RCC 7860 (cell line): Measurements from ENCODE around the gene RAPGEF5.
"Not testable (repeated sequence)": the region's sequence is repeated elsewhere in the genome, so short reads cannot be mapped to it uniquely, and the experiment has no call there.

Experiments
- DNase-seq: peaks from one replicate; pipeline ENCODE4 v3.0.0-alpha.2; 2015; ENCODE audit warnings: low spot score
- FAIRE-seq: peaks from 2 replicates; lab custom pipeline; 2012; peaks lifted over from hg19 to GRCh38; lab: Jason Lieb, UNC

Gene RAPGEF5

DNA sequence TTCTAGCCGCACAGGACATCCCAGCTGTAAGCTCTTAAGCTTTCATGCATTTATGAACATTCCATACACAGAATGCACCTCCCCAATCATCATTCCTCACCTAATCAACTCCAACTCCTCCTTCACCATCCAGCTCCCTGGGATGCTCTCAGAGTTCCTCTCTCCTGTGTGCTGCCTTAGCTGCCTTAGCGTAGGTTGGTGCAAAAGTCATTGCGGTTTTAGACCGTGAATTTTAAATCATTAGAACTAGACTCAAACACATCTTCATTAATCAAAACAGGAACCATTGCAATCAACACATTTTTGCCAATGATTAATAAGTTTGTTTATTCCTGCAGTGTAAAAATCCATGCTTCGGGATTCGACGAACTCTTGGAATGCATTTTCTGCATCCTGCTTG is 251.4 kb downstream of the RAPGEF5 start:
- FAIRE-seq (no peak), DNase-seq (no peak)

DNA sequence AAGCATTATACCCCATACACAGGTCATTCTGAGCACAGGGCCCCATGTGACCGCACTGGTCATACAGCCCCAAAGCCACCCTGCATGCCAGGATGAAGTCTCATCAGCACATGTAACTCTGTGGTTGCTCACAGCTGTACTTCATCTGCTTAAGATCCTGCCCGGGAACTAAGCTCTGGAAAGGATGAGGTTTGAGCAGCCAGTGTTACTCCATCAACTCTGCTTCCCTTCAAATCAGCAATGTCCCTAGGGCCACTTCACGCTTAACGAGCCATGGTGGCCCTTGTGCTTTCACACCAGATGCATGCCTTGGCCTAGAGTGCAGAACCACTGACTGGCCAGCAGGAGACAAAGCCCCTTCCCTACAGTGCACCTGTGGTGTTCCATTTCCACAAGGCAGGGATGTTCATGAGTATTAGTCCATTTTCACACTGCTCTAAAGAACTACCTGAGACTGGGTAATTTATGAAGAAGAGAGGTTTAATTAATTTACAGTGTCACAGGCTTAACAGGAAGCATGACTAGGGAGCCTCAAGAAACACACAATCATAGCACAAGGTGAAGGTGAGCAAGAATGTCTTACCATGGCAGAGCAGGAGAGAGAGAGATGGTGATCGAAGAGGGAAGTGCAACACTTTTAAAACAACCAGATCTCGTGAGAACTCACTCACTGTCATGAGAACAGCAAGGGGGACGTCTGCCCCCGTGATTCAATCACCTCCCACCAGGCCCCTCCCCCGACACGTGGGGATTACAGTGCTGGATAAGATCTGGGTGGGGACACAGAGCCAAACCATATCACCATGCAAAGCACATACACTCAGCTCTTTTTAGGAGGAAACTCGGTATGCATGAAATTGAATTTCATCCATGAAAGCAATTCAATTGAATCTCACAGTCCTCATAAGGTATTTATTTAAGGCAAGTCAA is 262.3 kb downstream of the RAPGEF5 start:
- FAIRE-seq (no peak), DNase-seq (no peak)

DNA sequence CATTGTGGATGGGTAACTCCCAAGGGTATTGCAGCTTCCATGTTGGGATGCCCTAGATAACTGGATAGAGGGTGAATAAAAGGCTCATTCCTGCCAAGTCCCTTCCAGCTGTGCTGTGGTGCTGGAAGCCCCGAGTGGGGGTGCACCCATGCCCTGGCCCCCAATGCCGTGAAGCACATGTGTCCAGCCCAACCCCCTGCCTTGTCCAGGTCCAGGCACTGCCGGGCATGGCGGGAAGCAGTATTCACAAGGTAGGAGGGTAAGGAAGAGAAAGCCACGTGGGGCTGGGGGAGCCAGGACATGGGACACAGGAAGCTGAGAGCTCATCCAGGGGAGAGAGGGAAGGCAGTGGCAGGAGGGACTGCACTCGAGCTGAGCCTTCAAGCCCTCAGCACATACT is 263.0 kb downstream of the RAPGEF5 start:
- DNase-seq = no peak
- no peak for FAIRE-seq

- FAIRE-seq (no peak), DNase-seq (no peak)
These were observed 264.0 kb downstream of the RAPGEF5 start for GRCh38 chr7:22093001-22093400.

DNA sequence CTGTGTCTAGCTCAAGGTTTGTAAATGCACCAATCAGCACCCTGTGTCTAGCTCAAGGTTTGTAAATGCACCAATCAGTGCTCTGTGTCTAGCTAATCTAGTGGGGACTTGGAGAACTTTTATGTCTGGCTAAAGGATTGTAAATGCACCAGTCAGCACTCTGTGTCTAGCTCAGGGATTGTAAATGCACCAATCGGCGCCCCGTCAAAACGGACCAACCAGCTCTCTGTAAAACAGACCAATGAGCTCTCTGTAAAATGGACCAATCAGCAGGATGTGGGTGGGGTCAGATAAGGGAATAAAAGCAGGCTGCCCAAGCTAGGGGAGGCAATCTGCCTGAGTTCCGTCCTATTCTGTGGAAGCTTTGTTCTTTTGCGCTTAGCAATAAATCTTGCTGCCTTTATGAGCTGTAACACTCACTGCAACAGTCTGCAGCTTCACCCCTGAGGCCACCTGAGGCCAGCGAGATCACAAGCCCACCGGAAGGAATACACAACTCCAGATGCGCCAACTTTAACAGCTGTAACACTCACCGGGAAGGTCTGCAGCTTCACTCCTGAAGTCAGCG is 265.9 kb downstream of the RAPGEF5 start:
- DNase-seq, FAIRE-seq: not testable (repeated sequence)

DNA sequence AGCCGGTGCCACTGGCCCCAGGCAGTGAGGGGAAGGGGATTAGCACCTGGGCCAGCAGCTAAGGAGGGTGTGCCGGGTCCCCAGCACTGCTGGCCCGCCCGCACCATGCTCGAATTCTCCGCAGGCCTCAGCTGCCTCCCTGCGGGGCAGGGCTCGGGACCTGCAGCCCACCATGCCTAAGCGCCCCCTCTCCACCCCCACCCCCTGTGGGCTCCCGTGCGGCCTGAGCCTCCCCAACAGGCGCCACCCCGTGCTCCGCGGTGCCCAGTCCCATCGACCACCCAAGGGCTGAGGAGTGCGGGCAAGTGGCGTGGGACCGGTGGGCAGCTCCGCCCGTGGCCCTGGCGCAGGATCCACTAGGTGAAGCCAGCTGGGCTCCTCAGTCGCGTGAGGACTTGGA is 266.4 kb downstream of the RAPGEF5 start:
- DNase-seq (no peak), FAIRE-seq (no peak)

DNA sequence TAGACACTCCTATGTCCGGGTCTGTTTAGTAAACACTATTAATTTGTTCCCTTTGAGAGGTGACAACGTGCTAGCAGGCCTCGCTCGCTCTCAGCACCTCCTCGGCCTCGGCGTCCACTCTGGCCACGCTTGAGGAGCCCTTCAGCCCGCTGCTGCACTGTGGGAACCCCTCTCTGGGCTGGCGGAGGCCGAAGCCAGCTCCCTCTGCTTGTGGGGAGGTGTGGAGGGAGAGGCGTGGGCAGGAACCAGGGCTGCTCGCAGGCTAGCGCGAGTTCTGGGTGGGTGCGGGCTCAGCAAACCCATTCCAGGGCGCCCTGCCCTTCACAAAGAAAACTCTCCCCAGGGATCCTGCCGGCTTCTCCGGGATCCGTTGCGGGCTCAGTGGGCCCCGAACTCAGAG is 266.8 kb downstream of the RAPGEF5 start:
- no peak for DNase-seq
- no peak for FAIRE-seq

DNA sequence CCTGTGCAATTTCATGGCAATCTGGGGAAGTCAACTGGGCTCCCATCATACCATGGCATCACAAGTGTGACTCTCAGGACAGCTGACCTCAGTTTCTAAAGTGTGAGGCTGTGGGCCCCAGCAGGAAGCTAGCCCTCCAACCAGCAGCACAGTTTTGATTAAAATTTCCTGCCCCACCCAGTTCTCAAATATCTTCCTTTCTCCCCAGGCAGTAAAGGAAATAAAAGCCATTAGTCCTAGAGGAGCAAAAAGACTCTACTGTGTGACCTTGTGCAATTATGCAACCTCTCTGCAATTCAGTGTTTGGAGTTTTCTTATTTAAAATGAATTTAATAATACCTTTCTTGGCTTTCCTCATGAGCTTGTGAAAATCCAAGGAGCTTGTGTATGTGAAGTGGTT is 268.1 kb downstream of the RAPGEF5 start:
- FAIRE-seq (no peak), DNase-seq (no peak)

- no peak for DNase-seq
- no peak for FAIRE-seq
These were observed 269.1 kb downstream of the RAPGEF5 start for GRCh38 chr7:22087861-22088260.

DNA sequence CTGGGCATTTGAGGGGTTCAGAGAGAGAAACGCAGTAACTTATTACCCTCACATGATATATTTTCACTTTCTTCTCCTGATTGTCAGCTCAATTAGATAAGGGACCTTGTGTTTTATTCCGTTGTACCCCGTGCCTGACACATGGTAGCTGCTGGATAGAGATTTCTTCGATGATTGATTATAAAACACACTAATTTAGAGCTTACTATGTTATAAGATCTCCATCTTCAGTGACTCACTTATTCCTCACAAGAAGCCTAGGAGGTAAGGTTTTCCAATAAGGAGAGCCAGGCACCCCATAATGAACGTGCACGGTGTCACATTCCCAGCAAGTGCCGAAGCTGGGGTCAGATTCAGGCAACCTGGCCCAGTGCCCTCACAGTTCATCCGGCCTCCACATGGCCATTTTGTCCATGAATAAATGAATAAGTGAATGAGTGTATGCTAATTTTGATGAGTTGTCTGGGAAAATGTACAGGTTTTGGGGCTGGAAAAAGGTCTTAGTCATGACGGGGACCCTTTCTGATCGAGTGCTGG is 273.2 kb downstream of the RAPGEF5 start:
- DNase-seq (no peak), FAIRE-seq (no peak)

GRCh38 chr7:22082886-22083703 is 273.9 kb downstream of the RAPGEF5 start:
- FAIRE-seq = no peak
- DNase-seq = peak; percentile 31

DNA sequence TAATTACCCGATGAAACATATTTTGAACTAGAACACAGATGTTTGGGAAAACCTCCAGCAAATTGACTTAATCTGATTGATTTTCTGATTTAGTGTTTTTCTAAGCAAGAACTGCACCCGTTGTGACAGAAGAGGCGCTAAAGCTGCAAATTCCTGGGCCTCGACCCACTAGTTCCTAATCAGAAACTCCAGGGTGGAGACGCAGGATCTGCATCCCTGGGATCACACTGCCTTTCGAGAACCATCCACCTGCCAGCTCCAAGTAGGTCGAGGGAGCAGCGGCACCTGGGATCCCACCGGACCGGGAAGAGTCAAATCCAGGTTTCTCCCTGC is 274.4 kb downstream of the RAPGEF5 start:
- no peak for FAIRE-seq
- no peak for DNase-seq

DNA sequence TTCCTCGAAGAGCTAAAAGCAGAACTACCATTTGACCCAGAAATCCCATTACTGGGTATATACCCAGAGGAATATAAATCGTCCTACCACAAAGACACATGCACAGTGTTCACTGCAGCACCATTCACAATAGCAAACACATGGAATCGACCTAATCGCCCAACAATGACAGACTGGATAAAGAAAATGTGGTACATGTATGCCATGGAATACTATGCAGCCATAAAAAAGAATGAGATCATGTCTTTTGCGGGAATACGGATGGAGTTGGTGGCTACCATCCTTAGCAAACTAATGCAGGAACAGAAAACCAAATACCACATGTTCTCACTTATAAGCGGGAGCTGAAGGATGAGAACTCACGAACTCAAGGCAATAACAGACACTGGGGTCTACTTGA is 276.7 kb downstream of the RAPGEF5 start:
- not testable (repeated sequence) for FAIRE-seq, DNase-seq

- DNase-seq, FAIRE-seq: not testable (repeated sequence)
These were observed 278.1 kb downstream of the RAPGEF5 start for GRCh38 chr7:22078872-22079271.

GRCh38 chr7:22075561-22075960 is 281.4 kb downstream of the RAPGEF5 start:
- FAIRE-seq (no peak), DNase-seq (no peak)

- DNase-seq (no peak), FAIRE-seq (no peak)
These were observed 282.1 kb downstream of the RAPGEF5 start for GRCh38 chr7:22074897-22075296.
